Mesothelial cell of epicardium (in vitro differentiated cells): ENCODE results near the gene CPOX. TPM values are rescaled to one million over a fixed set of nuclear protein-coding genes. Genes with fewer than 3 reads are reported as not detected.

Experiments
- DNase-seq, 2 experiments: peaks; one replicate each; pipeline ENCODE4 v3.0.0; 2021; ENCODE audit warnings: low spot score in 2 of 2; ENCODE audit not compliant: unreplicated experiment in 2 of 2
- H3K27ac Mint-ChIP-seq: 2 replicates; pipeline ENCODE4 v1.8.0; 2021; ENCODE audit warnings: mixed read lengths
- H3K27me3 Mint-ChIP-seq: 2 replicates; pipeline ENCODE4 v1.8.0; 2021; ENCODE audit warnings: low read depth, mixed read lengths
- H3K36me3 Mint-ChIP-seq: 2 replicates; pipeline ENCODE4 v1.8.0; 2021; ENCODE audit warnings: mixed read lengths
- H3K4me1 Mint-ChIP-seq: 2 replicates; pipeline ENCODE4 v1.8.0; 2021; ENCODE audit warnings: mixed read lengths
- H3K4me3 Mint-ChIP-seq: 2 replicates; pipeline ENCODE4 v1.8.0; 2021; ENCODE audit warnings: mild to moderate bottlenecking, moderate library complexity, mixed read lengths
- H3K9me3 Mint-ChIP-seq: 2 replicates; pipeline ENCODE4 v1.8.0; 2021; ENCODE audit warnings: mixed read lengths
- CTCF ChIP-seq: fragments of 200-600 bp; sonication (generic); IDR thresholded peaks from one replicate; pipeline ENCODE4 v1.5.0; 2021; ENCODE audit warnings: antibody characterized with exemption; ENCODE audit not compliant: unreplicated experiment
- total RNA-seq: library from RNA; stranded (reverse); gene quantifications from 3 replicates; pipeline ENCODE4 v1.2.1, GENCODE V29; 2021

The CPOX gene
- total RNA-seq, 1 donor from 2014 or later = 18.4 TPM

GRCh38 chr3:98599647-98600411, 6.4 kb upstream of the CPOX start:
- H3K27ac Mint-ChIP-seq = no peak overlapping the region
- peaks cover 6% of the 10 kb centered on the region for H3K27me3 Mint-ChIP-seq
- no peak for TF ChIP-seq CTCF
- H3K9me3 Mint-ChIP-seq = peaks cover 5% of the 10 kb centered on the region
- no peaks in the 10 kb centered on the region for H3K36me3 Mint-ChIP-seq
- no peaks in the 10 kb centered on the region for H3K4me1 Mint-ChIP-seq
- no peak overlapping the region for H3K4me3 Mint-ChIP-seq
- no peak for DNase-seq

GRCh38 chr3:98598492-98598891, 5.1 kb upstream of the CPOX start:
- Mint-ChIP-seq H3K27ac (no peak overlapping the region), H3K27me3 (peaks cover 6% of the 10 kb centered on the region), H3K4me1 (peaks cover 3% of the 10 kb centered on the region), H3K4me3 (no peak overlapping the region), H3K9me3 (no peaks in the 10 kb centered on the region), H3K36me3 (no peaks in the 10 kb centered on the region)
- no peak for TF ChIP-seq CTCF
- no peak for DNase-seq

- TF ChIP-seq CTCF = peak; percentile 99
- H3K36me3 Mint-ChIP-seq = no peaks in the 10 kb centered on the region
- no peaks in the 10 kb centered on the region for H3K9me3 Mint-ChIP-seq
- H3K4me3 Mint-ChIP-seq = no peak overlapping the region
- no peak for DNase-seq
- no peak overlapping the region for H3K27ac Mint-ChIP-seq
- H3K27me3 Mint-ChIP-seq = peaks cover 6% of the 10 kb centered on the region
- H3K4me1 Mint-ChIP-seq = peaks cover 13% of the 10 kb centered on the region
These were observed 3.4 kb upstream of the CPOX start for GRCh38 chr3:98596541-98597500.

- no peak for DNase-seq
- Mint-ChIP-seq H3K27me3 (peaks cover 6% of the 10 kb centered on the region), H3K4me1 (peaks cover 18% of the 10 kb centered on the region), H3K36me3 (no peaks in the 10 kb centered on the region), H3K9me3 (no peaks in the 10 kb centered on the region), H3K4me3 (no peak overlapping the region), H3K27ac (no peak overlapping the region)
- no peak for TF ChIP-seq CTCF
These were observed 2.7 kb upstream of the CPOX start for GRCh38 chr3:98596087-98596486.

GRCh38 chr3:98594628-98595324, 1.4 kb upstream of the CPOX start:
- H3K4me1 Mint-ChIP-seq = peaks cover 18% of the 10 kb centered on the region
- no peaks in the 10 kb centered on the region for H3K36me3 Mint-ChIP-seq
- DNase-seq = no peak
- peak overlapping the region; percentile 48 for H3K27ac Mint-ChIP-seq
- H3K9me3 Mint-ChIP-seq = no peaks in the 10 kb centered on the region
- no peak overlapping the region for H3K4me3 Mint-ChIP-seq
- no peak for TF ChIP-seq CTCF
- H3K27me3 Mint-ChIP-seq = peaks cover 6% of the 10 kb centered on the region
